Natural killer cell (primary cell): ENCODE measurements around the gene MYH7. TPM values are rescaled to one million over a fixed set of nuclear protein-coding genes. Genes with fewer than 3 reads are reported as not detected.

ENCODE experiments used
- ATAC-seq, 3 donors: fragments of 150-1000 bp in 2 of 3; fragments of 200-7000 bp in 1 of 3; cut with Tn5 transposase; 1 replicate in 1 of 3; 2 replicates in 2 of 3; pipeline ENCODE4 v1.10.0; 2021; ENCODE audit warnings: mild to moderate bottlenecking in 2 of 3, moderate library complexity in 2 of 3
- DNase-seq, 2 donors: peaks; one replicate each; pipeline versions ENCODE4 v3.0.0 to v3.0.0-alpha.2; 2013 to 2021; ENCODE audit warnings: mixed read lengths in 1 of 2
- H3K27ac ChIP-seq: one replicate; pipeline ENCODE4 v1.5.1; 2013; ENCODE audit warnings: mild to moderate bottlenecking, low read length
- H3K27me3 ChIP-seq: one replicate; pipeline ENCODE4 v1.6.1; 2013; ENCODE audit warnings: low read length; ENCODE audit not compliant: control insufficient read depth, insufficient read depth
- H3K36me3 ChIP-seq: one replicate; pipeline ENCODE4 v1.6.1; 2013; ENCODE audit warnings: low read length; ENCODE audit not compliant: control insufficient read depth, insufficient read depth
- H3K4me1 ChIP-seq: one replicate; pipeline ENCODE4 v1.6.1; 2013; ENCODE audit warnings: low read length; ENCODE audit not compliant: control insufficient read depth, insufficient read depth
- H3K4me3 ChIP-seq: one replicate; pipeline ENCODE4 v1.5.1; 2013; ENCODE audit warnings: low read length
- H3K9me3 ChIP-seq: one replicate; pipeline ENCODE4 v1.6.1; 2013; ENCODE audit warnings: low read length; ENCODE audit not compliant: control insufficient read depth, insufficient read depth
- H3K27ac Mint-ChIP-seq, 2 donors: one replicate each; pipeline ENCODE4 v1.8.0; 2022; ENCODE audit warnings: mild to moderate bottlenecking in 2 of 2, mixed read lengths in 2 of 2, moderate library complexity in 1 of 2
- H3K27me3 Mint-ChIP-seq, 2 donors: one replicate each; pipeline ENCODE4 v1.8.0; 2022; ENCODE audit warnings: low read depth in 2 of 2, mixed read lengths in 2 of 2
- H3K36me3 Mint-ChIP-seq: one replicate; pipeline ENCODE4 v1.8.0; 2022; ENCODE audit warnings: mixed read lengths
- H3K4me1 Mint-ChIP-seq, 2 donors: one replicate each; pipeline ENCODE4 v1.8.0; 2022; ENCODE audit warnings: mixed read lengths in 2 of 2
- H3K4me3 Mint-ChIP-seq: one replicate; pipeline ENCODE4 v1.8.0; 2022; ENCODE audit warnings: mild to moderate bottlenecking, moderate library complexity, mixed read lengths
- H3K9me3 Mint-ChIP-seq, 2 donors: one replicate each; pipeline ENCODE4 v1.8.0; 2022; ENCODE audit warnings: mixed read lengths in 2 of 2
- CTCF ChIP-seq: fragments of 200-600 bp; IDR thresholded peaks from one replicate; pipeline ENCODE4 v1.8.0; 2022; ENCODE audit warnings: antibody characterized with exemption
- WGBS: methylation state at CpG from one replicate; pipeline ENCODE4 v1.1.7; 2013; ENCODE audit warnings: missing lambda C conversion rate; ENCODE audit not compliant: insufficient coverage; 5-methylcytosine and 5-hydroxymethylcytosine counted together
- intact Hi-C: fragments of 100-400 bp; cut with micrococcal nuclease; formaldehyde crosslinking; loops from one replicate; pipeline ENCODE4 v1.14.2; 2022
- total RNA-seq, 4 donors: library from RNA; stranded (reverse); fragments of 120-200 nt in 1 of 4; gene quantifications; one replicate each; pipeline versions ENCODE4 v1.2.3 to v1.2.4, GENCODE V29; 2013 to 2022

The MYH7 gene
- total RNA-seq, 3 donors from 2014 or later (not counting 1 experiment from before 2014, with no cell fraction given): not detected

- Histone ChIP-seq H3K36me3 (no peaks in the 10 kb centered on the region), H3K9me3 (no peaks in the 10 kb centered on the region), H3K4me3 (no peak overlapping the region), H3K27ac (no peak overlapping the region), H3K27me3 (no peaks in the 10 kb centered on the region), H3K4me1 (no peaks in the 10 kb centered on the region)
- Mint-ChIP-seq H3K4me1 (no peaks in the 10 kb centered on the region), H3K27me3 (peaks cover 6 to 7% of the 10 kb centered on the region in 2 donors), H3K4me3 (no peak overlapping the region), H3K27ac (no peak overlapping the region), H3K36me3 (no peaks in the 10 kb centered on the region), H3K9me3 (no peaks in the 10 kb centered on the region)
- intact Hi-C loops: no loop called here
- TF ChIP-seq CTCF: no peak
- DNase-seq: no peak
- no peak for ATAC-seq
- 90% methylated on average over 21 of the region's 21 CpGs for WGBS
These were observed 59.8 kb downstream of the MYH7 start for GRCh38 chr14:23375527-23376251.

- Histone ChIP-seq H3K4me3 (no peak overlapping the region), H3K27me3 (no peaks in the 10 kb centered on the region), H3K36me3 (no peaks in the 10 kb centered on the region), H3K4me1 (no peaks in the 10 kb centered on the region), H3K27ac (no peak overlapping the region), H3K9me3 (no peaks in the 10 kb centered on the region)
- DNase-seq (no peak), ATAC-seq (no peak)
- TF ChIP-seq CTCF: no peak
- Mint-ChIP-seq H3K27ac (no peak overlapping the region), H3K9me3 (no peaks in the 10 kb centered on the region), H3K4me3 (no peak overlapping the region), H3K4me1 (no peaks in the 10 kb centered on the region), H3K27me3 (peaks cover 13 to 15% of the 10 kb centered on the region in 2 donors), H3K36me3 (no peaks in the 10 kb centered on the region)
- intact Hi-C loops: no loop called here
- 92% methylated on average over 3 of the region's 3 CpGs for WGBS
These were observed 62.4 kb downstream of the MYH7 start for GRCh38 chr14:23373041-23373440.

- ATAC-seq (no peak), DNase-seq (no peak)
- Mint-ChIP-seq H3K4me1 (no peaks in the 10 kb centered on the region), H3K27me3 (peaks cover 15 to 19% of the 10 kb centered on the region in 2 donors), H3K27ac (no peak within 1 kb of the TSS), H3K4me3 (no peak within 1 kb of the TSS), H3K36me3 (no peaks in the 10 kb centered on the region), H3K9me3 (no peaks in the 10 kb centered on the region)
- H3K9me3 ChIP-seq: no peaks in the 10 kb centered on the region
- no peak within 1 kb of the TSS for H3K27ac ChIP-seq
- H3K36me3 ChIP-seq: no peaks in the 10 kb centered on the region
- no peaks in the 10 kb centered on the region for H3K4me1 ChIP-seq
- H3K4me3 ChIP-seq: no peak within 1 kb of the TSS
- TF ChIP-seq CTCF: no peak
- intact Hi-C loops: no loop called here
- WGBS: 73% methylated on average over 2 of the region's 2 CpGs
- H3K27me3 ChIP-seq: no peaks in the 10 kb centered on the region
These were observed 63.0 kb downstream of the MYH7 start, which contains the start of gene IL25 for GRCh38 chr14:23372509-23372908. Gene IL25, plus strand, starts transcription at chr14:23372809.

GRCh38 chr14:23371865-23372264 lies 63.6 kb downstream of the MYH7 start:
- Histone ChIP-seq H3K27me3 (no peaks in the 10 kb centered on the region), H3K36me3 (no peaks in the 10 kb centered on the region), H3K27ac (no peak overlapping the region), H3K4me1 (no peaks in the 10 kb centered on the region), H3K4me3 (no peak overlapping the region), H3K9me3 (no peaks in the 10 kb centered on the region)
- Mint-ChIP-seq H3K27me3 (peaks cover 20 to 25% of the 10 kb centered on the region in 2 donors), H3K9me3 (no peaks in the 10 kb centered on the region), H3K4me3 (no peak overlapping the region), H3K27ac (no peak overlapping the region), H3K4me1 (no peaks in the 10 kb centered on the region), H3K36me3 (no peaks in the 10 kb centered on the region)
- TF ChIP-seq CTCF: no peak
- WGBS: 84% methylated on average over 1 of the region's 1 CpG
- ATAC-seq (no peak), DNase-seq (no peak)
- intact Hi-C loops: no loop called here
